PC-9 (cell line): Measurements from ENCODE around the gene ADAMTS12. TPM values are rescaled to one million over a fixed set of nuclear protein-coding genes. Genes with fewer than 3 reads are reported as not detected.

Source experiments
- BruUV-seq: library from RNA; stranded (reverse); fragments of 400-500 nt; replicated peaks from 2 replicates; lab custom pipeline; 2021; lab: Mats Ljungman, UMichigan
- CTCF ChIA-PET: fragments of 300-600 bp; sonication (Branson Sonifier 250); formaldehyde crosslinking; loops from one replicate; lab custom pipeline; 2022; ENCODE audit warnings: antibody characterized with exemption; lab: Charles Lee
- POLR2A ChIA-PET: fragments of 300-600 bp; sonication (Branson Sonifier 250); formaldehyde crosslinking; loops from one replicate; lab custom pipeline; 2022; ENCODE audit warnings: antibody characterized with exemption; ENCODE audit not compliant: unreplicated experiment; lab: Charles Lee
- DNase-seq, 2 experiments: peaks; one replicate each; pipeline versions ENCODE4 v3.0.0 to v3.0.0-alpha.2; 2015 to 2022; ENCODE audit warnings: mixed read lengths in 1 of 2
- H2AFZ ChIP-seq: fragments of 200-600 bp; sonication (generic); 2 replicates; pipeline ENCODE4 v1.8.1; 2017; ENCODE audit warnings: antibody characterized with exemption
- H3F3A ChIP-seq: fragments of 200-600 bp; sonication (generic); 2 replicates; pipeline ENCODE4 v1.8.1; 2017; ENCODE audit warnings: antibody characterized with exemption, mild to moderate bottlenecking, low read depth; ENCODE audit not compliant: insufficient read depth
- H3K27ac ChIP-seq: fragments of 200-600 bp; sonication (generic); 2 replicates; pipeline ENCODE4 v1.6.1; 2016; ENCODE audit warnings: mixed run types
- H3K27me3 ChIP-seq: fragments of 200-600 bp; sonication (generic); 2 replicates; pipeline ENCODE4 v1.6.1; 2016; ENCODE audit warnings: low read depth, mixed run types; ENCODE audit not compliant: insufficient read depth
- H3K36me3 ChIP-seq: fragments of 200-600 bp; sonication (generic); 2 replicates; pipeline ENCODE4 v1.6.1; 2016; ENCODE audit warnings: low read depth, mixed run types
- H3K4me1 ChIP-seq: fragments of 200-600 bp; sonication (generic); replicated peaks from 2 replicates; pipeline ENCODE4 v1.6.1; 2016; ENCODE audit warnings: mixed run types; ENCODE audit not compliant: insufficient read depth
- H3K4me2 ChIP-seq: fragments of 200-600 bp; sonication (generic); 2 replicates; pipeline ENCODE4 v1.6.1; 2017; ENCODE audit warnings: mixed run types
- H3K4me3 ChIP-seq: fragments of 200-600 bp; sonication (generic); 2 replicates; pipeline ENCODE4 v1.6.1; 2016; ENCODE audit warnings: mixed run types
- H3K79me2 ChIP-seq: fragments of 200-600 bp; sonication (generic); 2 replicates; pipeline ENCODE4 v1.6.1; 2017; ENCODE audit warnings: low read depth, mixed run types
- H3K9me2 ChIP-seq: fragments of 200-600 bp; sonication (generic); 2 replicates; pipeline ENCODE4 v1.8.1; 2017; ENCODE audit warnings: mild to moderate bottlenecking; ENCODE audit not compliant: insufficient read depth
- H3K9me3 ChIP-seq: fragments of 200-600 bp; sonication (generic); 2 replicates; pipeline ENCODE4 v1.8.1; 2016; ENCODE audit warnings: low read depth; ENCODE audit not compliant: insufficient read depth
- H4K20me1 ChIP-seq: fragments of 200-600 bp; sonication (generic); 2 replicates; pipeline ENCODE4 v1.8.1; 2017; ENCODE audit not compliant: insufficient read depth
- EZH2 ChIP-seq: fragments of 200-600 bp; sonication (generic); IDR thresholded peaks from 2 replicates; pipeline ENCODE4 v1.8.0; 2017; ENCODE audit warnings: antibody characterized with exemption, low read depth
- intact Hi-C: fragments of 100-400 bp; cut with micrococcal nuclease; formaldehyde crosslinking; loops from one replicate; pipeline ENCODE4 v1.10.0; 2022; ENCODE audit not compliant: unreplicated experiment
- total RNA-seq: library from RNA; stranded (reverse); gene quantifications from 2 replicates; pipeline ENCODE4 v1.2.3, GENCODE V29; 2021
- TF ChIP-seq, protein P1 (sequence below): fragments of 200-600 bp; sonication (generic); conservative IDR thresholded peaks from 2 replicates; pipeline ENCODE4 v1.6.1; 2017; ENCODE audit warnings: mixed run types, antibody characterized with exemption, mild to moderate bottlenecking, moderate library complexity

Gene ADAMTS12
- total RNA-seq, 1 experiment from 2014 or later: 103 TPM

DNA sequence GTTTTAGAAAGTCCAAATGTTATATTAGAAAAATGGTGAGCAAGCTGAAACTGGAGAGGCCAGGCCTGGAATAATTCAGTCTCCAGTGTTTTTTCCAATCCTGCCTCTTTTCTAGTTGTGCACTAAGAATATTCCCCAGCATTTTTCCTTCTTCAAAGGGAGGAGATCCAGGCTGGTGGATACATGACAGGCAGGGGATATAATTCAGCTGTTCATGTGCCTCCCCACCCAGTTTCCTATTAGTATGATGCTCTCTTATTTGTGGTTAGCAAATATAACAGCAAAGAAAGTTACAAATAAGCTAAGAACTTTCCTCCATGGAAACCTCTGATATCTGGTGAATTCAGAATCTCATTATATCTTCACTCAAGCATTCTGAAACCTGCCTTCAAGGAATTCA, 234.6 kb downstream of the ADAMTS12 start:
- intact Hi-C loops: no loop called here
- no TSS peak for BruUV-seq
- H3K27ac ChIP-seq: no peak overlapping the region
- TF ChIP-seq EZH2: no peak
- TF ChIP-seq, protein P1, sequence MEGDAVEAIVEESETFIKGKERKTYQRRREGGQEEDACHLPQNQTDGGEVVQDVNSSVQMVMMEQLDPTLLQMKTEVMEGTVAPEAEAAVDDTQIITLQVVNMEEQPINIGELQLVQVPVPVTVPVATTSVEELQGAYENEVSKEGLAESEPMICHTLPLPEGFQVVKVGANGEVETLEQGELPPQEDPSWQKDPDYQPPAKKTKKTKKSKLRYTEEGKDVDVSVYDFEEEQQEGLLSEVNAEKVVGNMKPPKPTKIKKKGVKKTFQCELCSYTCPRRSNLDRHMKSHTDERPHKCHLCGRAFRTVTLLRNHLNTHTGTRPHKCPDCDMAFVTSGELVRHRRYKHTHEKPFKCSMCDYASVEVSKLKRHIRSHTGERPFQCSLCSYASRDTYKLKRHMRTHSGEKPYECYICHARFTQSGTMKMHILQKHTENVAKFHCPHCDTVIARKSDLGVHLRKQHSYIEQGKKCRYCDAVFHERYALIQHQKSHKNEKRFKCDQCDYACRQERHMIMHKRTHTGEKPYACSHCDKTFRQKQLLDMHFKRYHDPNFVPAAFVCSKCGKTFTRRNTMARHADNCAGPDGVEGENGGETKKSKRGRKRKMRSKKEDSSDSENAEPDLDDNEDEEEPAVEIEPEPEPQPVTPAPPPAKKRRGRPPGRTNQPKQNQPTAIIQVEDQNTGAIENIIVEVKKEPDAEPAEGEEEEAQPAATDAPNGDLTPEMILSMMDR: no peak
- no peaks in the 10 kb centered on the region for H3K4me1 ChIP-seq
- H3K27me3 ChIP-seq: no peaks in the 10 kb centered on the region
- no peaks in the 10 kb centered on the region for H3F3A ChIP-seq
- no peak for DNase-seq
- H3K9me2 ChIP-seq: no peaks in the 10 kb centered on the region
- H3K9me3 ChIP-seq: no peaks in the 10 kb centered on the region
- no peaks in the 10 kb centered on the region for H3K79me2 ChIP-seq
- H3K4me2 ChIP-seq: no peak overlapping the region
- POLR2A ChIA-PET: no interaction called here
- H3K4me3 ChIP-seq: no peak overlapping the region
- peaks cover 65% of the 10 kb centered on the region for H3K36me3 ChIP-seq
- CTCF ChIA-PET: no interaction called here
- H4K20me1 ChIP-seq: no peaks in the 10 kb centered on the region
- H2AFZ ChIP-seq: no peak overlapping the region

GRCh38 chr5:33650911-33651310, 240.9 kb downstream of the ADAMTS12 start:
- ChIA-PET POLR2A (interaction anchor here (0.5 to 0.9 kb wide), 4 partner anchors 47 to 1050 kb away, joined by 4 to 7 read pairs (median 5); partner anchors contain the start of gene TARS1), CTCF (interaction anchor here (0.6 to 1.4 kb wide), 4 partner anchors 40 to 319 kb away, joined by 4 to 6 read pairs (median 5); no protein-coding TSS in a partner anchor)
- peaks cover 20% of the 10 kb centered on the region for H3F3A ChIP-seq
- intact Hi-C loops: loop anchor here (2.0 kb wide), 2 partner anchors 242 to 284 kb away; no protein-coding TSS in a partner anchor
- H3K4me3 ChIP-seq: no peak overlapping the region
- peak; percentile 64 to 85 for DNase-seq
- H2AFZ ChIP-seq: no peak overlapping the region
- no peaks in the 10 kb centered on the region; the same call in 1 of the 2 replicates for H3K9me3 ChIP-seq
- TF ChIP-seq, protein P1: no peak
- TF ChIP-seq EZH2: no peak
- no peaks in the 10 kb centered on the region for H3K9me2 ChIP-seq
- BruUV-seq: no TSS peak
- peak overlapping the region; percentile 30 for H3K27ac ChIP-seq
- peak overlapping the region; percentile 28 for H3K4me2 ChIP-seq
- no peaks in the 10 kb centered on the region for H4K20me1 ChIP-seq
- peaks cover 28% of the 10 kb centered on the region for H3K36me3 ChIP-seq
- peaks cover 30% of the 10 kb centered on the region for H3K4me1 ChIP-seq
- H3K79me2 ChIP-seq: no peaks in the 10 kb centered on the region
- no peaks in the 10 kb centered on the region for H3K27me3 ChIP-seq

DNA sequence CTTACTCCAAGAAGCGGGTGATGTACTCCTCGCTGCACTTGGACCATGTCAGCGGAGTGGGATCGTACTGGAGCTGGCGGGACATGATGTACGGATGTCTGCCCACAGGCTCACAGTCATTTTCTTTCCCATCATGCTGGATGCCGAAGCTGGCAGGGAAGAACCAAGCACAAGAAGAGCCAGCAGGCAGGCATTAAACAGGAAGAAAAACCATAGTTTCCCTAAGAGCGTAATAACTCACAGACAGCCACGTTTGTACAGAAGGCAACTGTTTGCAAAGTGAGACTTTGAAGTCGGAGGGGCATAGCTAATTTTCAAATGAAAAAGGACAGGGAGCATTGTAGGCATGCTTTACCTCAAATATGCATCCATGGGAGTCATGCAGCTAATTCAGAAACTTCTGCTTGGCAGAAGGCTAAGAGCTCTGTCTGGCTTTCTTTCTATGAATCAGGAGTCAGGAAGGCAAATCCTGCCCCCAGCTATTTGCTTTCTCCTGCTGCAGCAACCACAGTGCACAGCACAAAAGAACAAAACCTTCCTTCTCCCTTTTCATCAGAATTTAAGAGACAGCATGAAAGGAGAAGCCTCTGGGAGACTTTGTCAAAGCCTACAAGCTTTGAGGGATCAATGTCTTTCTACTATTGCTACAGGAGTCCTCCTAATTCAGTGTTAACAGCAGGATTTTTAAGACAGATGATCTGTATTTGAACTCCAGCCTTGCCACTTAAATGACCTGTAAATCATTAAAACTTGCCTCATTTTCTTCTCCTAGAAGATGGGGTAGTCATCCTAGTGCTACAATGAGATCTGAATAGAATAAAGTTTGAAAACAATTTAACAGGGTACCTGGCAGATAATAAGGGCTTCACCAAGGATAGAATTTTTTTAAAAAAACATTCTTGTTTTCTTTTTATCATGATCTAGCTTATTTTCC, 242.0 kb downstream of the ADAMTS12 start:
- Histone ChIP-seq H3K4me3 (no peak overlapping the region), H2AFZ (no peak overlapping the region), H3K79me2 (no peaks in the 10 kb centered on the region), H3K4me1 (peaks cover 30% of the 10 kb centered on the region), H4K20me1 (no peaks in the 10 kb centered on the region), H3K27me3 (no peaks in the 10 kb centered on the region), H3K4me2 (peak overlapping the region; percentile 28), H3K27ac (peak overlapping the region; percentile 30), H3K36me3 (peaks cover 20% of the 10 kb centered on the region), H3K9me2 (no peaks in the 10 kb centered on the region), H3F3A (peaks cover 20% of the 10 kb centered on the region), H3K9me3 (no peaks in the 10 kb centered on the region; the same call in 1 of the 2 replicates)
- DNase-seq: peak; percentile 72 to 90
- no peak for TF ChIP-seq EZH2
- TF ChIP-seq, protein P1: no peak
- intact Hi-C loops: loop anchor here (2.0 to 5.0 kb wide), 3 partner anchors 208 to 285 kb away; partner anchors contain the start of gene TARS1
- no TSS peak for BruUV-seq
- POLR2A ChIA-PET: interaction anchor here (0.5 to 1.0 kb wide), 7 partner anchors 10 to 498 kb away, joined by 3 to 8 read pairs (median 6); partner anchors contain the start of gene AMACR
- CTCF ChIA-PET: interaction anchor here (1.2 to 1.4 kb wide), 2 partner anchors 214 to 290 kb away, joined by 3 to 6 read pairs; no protein-coding TSS in a partner anchor
